HG02938 (cell line): Measurements from ENCODE around the gene FTCD.
"Not testable (repeated sequence)": the region's sequence is repeated elsewhere in the genome, so short reads cannot be mapped to it uniquely, and the experiment has no call there.

ENCODE experiments used
- ATAC-seq: cut with Tn5 transposase; IDR thresholded peaks from one replicate; pipeline ENCODE4 v1.9.1; 2021; ENCODE audit warnings: mild to moderate bottlenecking, moderate library complexity; ENCODE audit not compliant: unreplicated experiment

FTCD gene

DNA sequence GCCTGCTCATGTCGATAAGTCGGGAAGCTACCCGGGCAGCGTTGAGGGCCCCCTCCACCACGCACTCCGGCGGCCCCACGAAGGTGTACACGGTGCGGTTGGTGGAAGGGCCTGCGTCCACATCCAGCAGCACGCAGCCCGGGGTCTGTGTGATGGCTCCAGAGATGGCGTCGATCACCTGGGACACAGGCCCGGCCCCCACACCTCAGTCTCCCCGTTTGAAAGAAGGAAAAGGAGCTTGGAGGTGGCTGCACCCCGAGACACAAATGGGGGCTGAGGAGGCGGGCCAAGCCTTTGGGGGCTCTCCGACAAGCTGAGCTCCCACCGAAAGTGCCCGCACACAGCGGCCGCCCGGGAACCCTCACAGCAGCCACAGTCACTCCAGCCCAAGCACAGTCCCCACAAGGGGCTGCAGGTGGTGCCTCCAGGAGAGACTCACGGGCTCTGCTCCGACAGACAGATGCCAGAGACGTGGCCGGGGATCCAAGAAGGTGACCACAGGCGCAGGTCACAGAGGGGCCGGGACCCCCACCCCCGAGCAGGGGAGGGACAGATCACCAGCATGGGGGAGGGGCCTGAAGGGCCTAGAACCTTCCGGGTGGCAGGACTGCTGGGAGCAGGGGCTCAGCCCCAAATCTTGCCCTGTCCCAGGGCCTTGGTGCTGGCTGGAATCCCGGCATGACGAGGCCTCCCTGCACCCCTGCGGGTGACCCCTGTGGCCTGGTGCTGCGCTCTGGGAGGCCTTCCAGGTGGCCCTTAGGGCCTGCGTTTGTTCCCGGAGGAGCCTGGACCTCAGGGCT is 1.0 kb downstream of the FTCD start:
- no peak for ATAC-seq

DNA sequence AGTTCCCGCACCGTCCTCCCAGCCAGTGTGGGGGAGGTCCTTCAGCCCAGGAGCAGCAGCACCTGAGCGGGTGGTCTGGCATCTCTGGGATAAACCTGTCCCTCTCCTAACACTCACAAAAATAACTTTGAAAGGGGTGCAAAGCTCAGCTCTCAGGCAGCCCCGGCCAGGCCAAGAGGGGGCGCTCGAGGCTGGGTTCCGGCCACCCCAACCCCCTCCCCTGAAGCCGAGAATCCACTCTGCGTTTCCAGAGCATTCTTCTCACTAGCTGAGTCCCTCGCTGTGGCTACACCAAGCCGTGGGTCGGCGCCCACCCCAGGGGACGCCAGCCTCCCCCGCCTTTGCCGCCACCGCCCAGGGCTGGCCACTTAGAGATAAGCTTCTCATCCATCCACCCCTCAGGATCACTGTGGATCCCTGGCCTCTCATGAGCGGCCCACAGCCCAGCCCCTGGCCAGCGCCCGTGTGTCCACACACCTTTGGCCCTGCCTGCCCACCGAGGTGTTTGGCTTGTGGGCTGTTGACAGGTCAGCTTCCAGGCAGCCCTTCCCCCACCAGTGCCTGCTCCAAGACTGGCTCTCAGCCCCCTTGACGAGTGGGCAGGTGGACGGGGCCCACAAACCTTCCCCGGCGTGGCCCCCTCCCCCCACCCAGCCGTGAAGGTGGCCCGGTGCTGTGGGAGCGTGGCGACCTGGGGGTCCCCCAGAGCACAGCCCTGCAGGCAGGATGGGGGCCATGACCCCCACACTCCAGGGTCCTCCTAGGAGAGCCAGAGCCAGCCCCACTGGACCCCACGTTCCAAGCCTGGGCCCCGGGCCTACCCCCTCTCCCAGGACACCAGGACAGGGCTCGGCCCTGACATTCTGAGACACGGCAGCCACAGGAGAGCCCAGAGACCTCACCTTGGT is 1.9 kb downstream of the FTCD start:
- no peak for ATAC-seq

GRCh38 chr21:46152927-46153246 is 2.5 kb downstream of the FTCD start:
- ATAC-seq: no peak

- ATAC-seq: no peak
These were observed 3.1 kb downstream of the FTCD start for GRCh38 chr21:46151989-46152926.

DNA sequence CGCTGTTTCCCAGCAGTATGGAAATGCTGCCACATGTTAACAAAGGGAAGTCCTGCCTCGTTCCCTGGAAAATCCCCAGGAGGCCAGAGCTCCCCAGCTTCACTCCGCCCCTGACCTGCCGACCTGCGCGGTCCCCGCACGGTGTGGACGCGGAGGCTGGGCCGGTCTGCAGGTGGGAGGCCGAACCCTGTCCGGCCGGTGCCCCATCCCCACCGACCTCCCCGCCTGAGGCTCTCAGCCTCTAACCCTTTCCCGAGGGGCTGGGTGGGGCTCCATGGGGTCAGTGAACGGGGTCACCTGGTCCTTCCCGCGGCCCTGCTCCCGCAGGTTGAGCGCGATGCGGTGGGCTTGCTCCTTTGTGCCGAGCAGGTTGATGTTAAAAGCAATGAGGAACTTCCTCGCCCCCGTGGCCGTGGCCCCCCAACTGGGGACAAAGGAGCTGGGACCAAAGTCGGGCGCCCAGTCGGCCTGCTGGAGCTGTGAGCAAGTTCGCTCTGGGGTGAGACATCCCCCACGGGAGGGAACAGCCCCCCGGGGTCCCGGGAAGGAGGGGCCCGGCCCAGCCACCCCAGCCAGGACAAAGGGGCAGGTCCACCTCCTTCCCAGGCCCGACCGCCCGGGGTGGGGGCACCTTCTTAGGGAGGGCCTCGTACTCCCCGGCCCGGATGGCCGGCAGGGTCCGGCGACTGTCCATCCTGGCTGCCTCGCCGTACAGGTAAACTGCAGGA is 4.0 kb downstream of the FTCD start:
- no peak for ATAC-seq

DNA sequence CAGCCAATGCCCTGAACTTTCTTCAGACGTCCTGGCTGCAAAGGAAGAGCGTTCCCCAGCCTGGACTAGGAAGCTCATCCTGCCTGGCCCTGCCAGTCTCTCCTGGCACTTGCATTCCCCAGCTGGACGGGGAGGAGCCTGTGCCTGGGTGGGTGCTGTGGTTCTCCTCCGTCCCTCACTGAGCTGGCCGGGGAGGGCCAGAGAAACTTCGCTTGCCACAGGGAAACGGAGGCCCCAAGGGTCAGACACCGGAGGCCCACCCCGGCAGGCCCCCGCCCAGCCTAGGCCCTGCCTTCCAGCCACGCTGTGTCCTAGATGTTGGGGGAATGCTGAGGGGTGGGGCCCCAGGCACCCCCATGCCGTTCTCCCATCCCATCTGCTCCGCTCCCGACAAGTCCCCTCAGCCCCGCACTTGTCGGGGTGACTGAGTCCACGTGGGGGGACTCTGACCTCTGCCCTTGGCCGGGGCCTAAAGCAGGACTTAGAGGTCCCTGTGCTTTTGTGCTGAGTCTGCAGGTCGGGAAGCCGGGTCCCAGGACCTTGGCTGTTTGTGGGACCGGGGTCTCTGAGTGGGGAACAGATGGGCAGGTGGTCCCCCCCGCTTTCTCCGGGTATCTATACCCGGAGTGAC is 4.8 kb downstream of the FTCD start:
- ATAC-seq: no peak

GRCh38 chr21:46150073-46150472 is 5.3 kb downstream of the FTCD start:
- no peak for ATAC-seq

GRCh38 chr21:46149205-46149901 is 6.0 kb downstream of the FTCD start:
- no peak for ATAC-seq

DNA sequence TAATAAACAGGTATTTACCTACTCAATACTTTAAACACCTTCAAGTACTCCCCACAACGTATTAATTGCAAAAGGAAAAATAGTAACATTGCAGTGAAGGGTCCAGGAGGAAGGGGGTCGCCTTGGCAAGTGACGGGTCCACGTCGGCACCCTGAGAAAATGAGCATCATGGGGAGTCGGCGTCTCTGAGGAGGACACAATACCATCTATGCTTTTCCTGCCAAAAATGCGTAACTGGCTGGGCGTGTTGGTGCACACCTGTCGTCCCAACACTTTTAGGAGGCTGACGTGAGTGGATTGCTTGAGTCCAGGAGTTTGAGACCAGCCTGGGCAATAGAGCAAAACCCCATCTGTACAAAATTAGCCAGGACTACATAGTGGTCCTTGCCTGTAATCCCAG is 7.3 kb downstream of the FTCD start:
- no peak for ATAC-seq

- not testable (repeated sequence) for ATAC-seq
These were observed 8.0 kb downstream of the FTCD start for GRCh38 chr21:46147429-46147828.

- ATAC-seq: no peak
These were observed 8.5 kb downstream of the FTCD start for GRCh38 chr21:46146856-46147255.

DNA sequence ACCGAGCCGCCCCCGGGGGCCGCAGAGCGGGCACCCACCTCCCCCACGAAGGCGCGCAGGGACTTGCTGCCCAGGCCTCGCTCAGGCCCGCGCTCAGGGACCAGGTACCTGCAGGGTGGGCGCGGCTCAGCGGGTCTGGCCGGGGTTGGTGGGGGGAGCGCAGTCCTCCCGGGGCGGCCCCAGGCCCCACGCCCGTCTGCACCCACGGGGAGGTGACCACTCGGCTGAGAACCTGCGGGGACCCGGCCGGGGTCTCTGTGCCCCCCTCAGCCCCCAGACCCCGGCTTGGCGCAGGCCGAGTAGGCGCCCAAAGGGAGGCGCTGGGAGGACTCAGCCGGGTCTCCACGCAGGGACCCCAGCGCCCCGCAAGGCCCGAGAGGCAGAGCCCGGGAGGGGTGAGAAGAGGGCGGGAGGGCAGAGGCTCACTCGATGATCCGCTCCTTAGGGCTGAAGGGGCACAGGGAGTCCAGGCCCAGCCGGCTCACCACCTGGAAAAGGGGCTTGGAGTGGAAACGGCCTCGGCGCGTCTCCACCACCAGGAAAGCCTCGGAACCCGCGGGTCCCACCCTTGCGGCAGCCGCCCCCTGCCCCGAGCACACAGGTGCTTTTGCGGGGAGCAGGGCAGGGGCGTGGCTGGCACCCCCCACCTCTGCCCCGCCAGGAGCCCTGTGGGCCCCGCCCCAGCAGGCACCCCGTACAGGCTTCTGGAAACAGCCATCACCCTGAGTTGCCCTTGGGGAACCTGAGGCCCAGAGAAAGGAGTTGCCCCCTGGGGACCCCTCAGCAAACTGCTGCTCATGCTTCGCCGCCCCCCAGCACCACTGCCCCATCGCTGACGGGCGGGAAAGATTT is 9.3 kb downstream of the FTCD start:
- no peak for ATAC-seq

GRCh38 chr21:46145159-46145839 is 10.1 kb downstream of the FTCD start:
- no peak for ATAC-seq

DNA sequence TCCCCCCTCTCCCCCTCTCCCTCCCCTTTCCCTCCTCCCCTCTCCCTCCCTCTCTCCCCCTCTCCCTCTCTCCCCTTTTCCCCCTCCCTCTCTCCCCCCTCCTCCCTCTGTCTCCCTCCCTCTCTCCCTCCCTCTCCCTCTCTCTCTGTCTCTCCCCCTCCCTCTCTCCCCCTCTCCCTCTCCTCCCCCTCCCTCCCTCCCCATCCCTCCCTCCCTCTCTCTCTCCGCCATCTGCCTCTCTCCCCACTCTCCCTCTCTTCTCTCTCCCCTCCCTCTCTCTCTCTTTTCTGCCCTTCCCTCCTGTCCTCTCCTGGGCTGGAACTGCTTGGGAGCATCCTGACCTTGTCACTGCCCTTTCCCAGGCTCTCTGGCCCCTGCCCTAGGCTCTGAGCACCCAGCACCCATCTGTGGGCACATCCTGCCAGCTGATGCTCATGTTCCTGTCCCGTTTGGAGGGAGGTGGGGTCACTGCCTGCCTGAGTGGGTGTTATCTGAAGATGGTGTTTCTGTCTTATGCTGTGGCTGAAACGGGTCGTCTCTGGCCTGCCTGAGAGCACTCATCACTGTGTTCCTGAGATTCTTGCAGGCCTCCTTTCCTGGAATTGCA is 10.8 kb downstream of the FTCD start:
- ATAC-seq: no peak

DNA sequence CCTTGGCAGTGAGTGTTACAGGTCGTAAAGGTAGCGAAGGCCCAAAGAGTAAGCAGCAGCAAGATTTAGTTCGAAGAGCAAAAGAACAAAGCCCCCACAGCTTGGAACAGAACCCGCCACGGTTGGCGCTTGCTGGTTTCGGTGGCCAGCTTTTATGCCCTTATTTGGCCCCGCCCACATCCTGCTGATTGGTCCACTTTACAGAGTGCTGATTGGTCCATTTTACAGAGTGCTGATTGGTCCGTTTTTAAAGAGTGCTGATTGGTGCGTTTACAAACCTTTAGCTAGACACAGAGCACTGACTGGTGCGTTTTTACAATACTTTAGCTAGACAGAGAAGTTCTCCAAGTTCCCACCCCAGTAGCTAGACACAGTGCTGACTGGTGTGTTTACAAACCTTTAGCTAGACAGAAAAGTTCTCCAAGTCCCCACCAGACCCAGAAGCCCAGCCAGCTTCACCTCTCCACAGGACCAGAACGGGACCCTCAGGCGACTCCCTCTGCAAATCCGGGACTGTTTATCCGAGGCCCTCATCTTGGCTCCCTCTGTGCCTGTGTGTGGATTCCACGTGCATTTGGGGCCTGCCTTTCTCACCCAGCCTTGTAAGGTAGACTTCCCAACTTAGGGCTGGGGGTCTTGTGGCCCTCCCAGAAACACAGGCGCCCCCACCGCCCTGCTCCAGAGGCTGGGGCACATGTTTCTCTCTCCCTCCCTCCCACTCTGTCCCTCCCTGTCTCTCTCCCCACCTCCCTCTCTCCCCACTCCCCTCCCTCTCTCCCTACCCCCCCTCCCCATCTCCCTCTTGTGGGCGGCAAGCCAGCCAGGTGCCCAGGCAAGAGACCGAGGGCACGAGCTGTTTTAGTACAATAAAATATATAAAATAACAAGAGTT is 12.6 kb downstream of the FTCD start:
- no peak for ATAC-seq

GRCh38 chr21:46141767-46142581 is 13.4 kb downstream of the FTCD start:
- ATAC-seq: no peak
